HEK293 (cell line): ENCODE data around the gene MCM7.

Experiments
- CTCF ChIA-PET: fragments of 350-600 bp; formaldehyde crosslinking; extraction: SDS; loops from one replicate; lab custom pipeline; 2021; ENCODE audit warnings: antibody characterized with exemption; lab: Yijun Ruan, JAX
- POLR2A ChIA-PET: fragments of 300-600 bp; formaldehyde crosslinking; extraction: SDS; loops from one replicate; lab custom pipeline; 2020; ENCODE audit warnings: antibody characterized with exemption, inconsistent platforms; lab: Yijun Ruan, JAX
- H3K27ac ChIP-seq: fragments of 200-500 bp; sonication (Bioruptor generic); 2 replicates; pipeline ENCODE4 v1.5.1; 2014; ENCODE audit warnings: low read depth, low read length, control low read depth, inconsistent platforms; ENCODE audit errors: extremely low read depth
- H3K36me3 ChIP-seq, 2 experiments: fragments of 200-500 bp in 1 of 2; sonication (Bioruptor generic) in 1 of 2; 1 replicate in 1 of 2; 2 replicates in 1 of 2; pipeline ENCODE4 v1.5.1; 2014 to 2017; ENCODE audit warnings: inconsistent platforms in 2 of 2, low read length in 2 of 2; ENCODE audit not compliant: control insufficient read depth in 2 of 2, insufficient read depth in 1 of 2
- H3K4me1 ChIP-seq: fragments of 200-500 bp; sonication (Bioruptor generic); 2 replicates; pipeline ENCODE4 v1.5.1; 2014; ENCODE audit warnings: mild to moderate bottlenecking, low read length, inconsistent platforms; ENCODE audit not compliant: control insufficient read depth, insufficient read depth
- H3K4me3 ChIP-seq: 2 replicates; pipeline ENCODE4 v1.5.1; 2011; ENCODE audit warnings: low read depth, mild to moderate bottlenecking, control low read depth, low read length, moderate library complexity
- H3K9me3 ChIP-seq: fragments of 200-500 bp; sonication (Bioruptor generic); 2 replicates; pipeline ENCODE4 v1.5.1; 2014; ENCODE audit warnings: low read depth, low read length, inconsistent platforms; ENCODE audit not compliant: control insufficient read depth, insufficient read depth
- ZBTB17 ChIP-seq: fragments of 450-650 bp; formaldehyde crosslinking; IDR thresholded peaks from 2 replicates; pipeline ENCODE4 v1.5.1; 2016; ENCODE audit warnings: missing biosample characterization, missing genetic modification characterization
- ZNF114 ChIP-seq: fragments of 450-650 bp; formaldehyde crosslinking; IDR thresholded peaks from 2 replicates; pipeline ENCODE4 v1.5.0; 2017; ENCODE audit warnings: missing biosample characterization, missing genetic modification characterization
- ZNF121 ChIP-seq: fragments of 450-650 bp; formaldehyde crosslinking; IDR thresholded peaks from 2 replicates; pipeline ENCODE4 v1.5.1; 2016; ENCODE audit warnings: missing biosample characterization, missing genetic modification characterization
- ZNF138 ChIP-seq: fragments of 450-650 bp; formaldehyde crosslinking; IDR thresholded peaks from 2 replicates; pipeline ENCODE4 v1.5.1; 2016; ENCODE audit warnings: missing biosample characterization, missing genetic modification characterization, borderline replicate concordance
- ZNF157 ChIP-seq: fragments of 450-650 bp; formaldehyde crosslinking; IDR thresholded peaks from 2 replicates; pipeline ENCODE4 v1.5.1; 2016; ENCODE audit warnings: missing biosample characterization, missing genetic modification characterization
- ZNF24 ChIP-seq: fragments of 450-650 bp; formaldehyde crosslinking; IDR thresholded peaks from 2 replicates; pipeline ENCODE4 v1.5.1; 2016; ENCODE audit warnings: missing biosample characterization, missing genetic modification characterization
- ZNF324 ChIP-seq: fragments of 450-650 bp; formaldehyde crosslinking; IDR thresholded peaks from 2 replicates; pipeline ENCODE4 v1.5.1; 2016; ENCODE audit warnings: missing biosample characterization, missing genetic modification characterization
- ZNF416 ChIP-seq: fragments of 450-650 bp; formaldehyde crosslinking; IDR thresholded peaks from 2 replicates; pipeline ENCODE4 v1.5.1; 2016; ENCODE audit warnings: missing biosample characterization, missing genetic modification characterization
- ZNF433 ChIP-seq: fragments of 450-650 bp; formaldehyde crosslinking; IDR thresholded peaks from 2 replicates; pipeline ENCODE4 v1.5.1; 2016; ENCODE audit warnings: missing biosample characterization, missing genetic modification characterization, low read depth
- ZNF549 ChIP-seq: fragments of 450-650 bp; IDR thresholded peaks from 2 replicates; pipeline ENCODE4 v1.5.1; 2018; ENCODE audit warnings: missing biosample characterization, missing genetic modification characterization, mild to moderate bottlenecking, inconsistent platforms, moderate library complexity
- ZNF600 ChIP-seq: fragments of 450-650 bp; formaldehyde crosslinking; IDR thresholded peaks from 2 replicates; pipeline ENCODE4 v1.5.1; 2016; ENCODE audit warnings: missing biosample characterization, missing genetic modification characterization
- ZNF624 ChIP-seq: fragments of 450-650 bp; formaldehyde crosslinking; IDR thresholded peaks from 2 replicates; pipeline ENCODE4 v1.5.1; 2017; ENCODE audit warnings: missing biosample characterization, missing genetic modification characterization
- ZNF830 ChIP-seq: fragments of 450-650 bp; IDR thresholded peaks from 2 replicates; pipeline ENCODE4 v1.5.0; 2018; ENCODE audit warnings: missing biosample characterization, missing genetic modification characterization, low read depth, mild to moderate bottlenecking, moderate library complexity
- ZNF843 ChIP-seq: fragments of 450-650 bp; formaldehyde crosslinking; IDR thresholded peaks from 2 replicates; pipeline ENCODE4 v1.5.1; 2016; ENCODE audit warnings: missing biosample characterization, missing genetic modification characterization
- ZSCAN23 ChIP-seq: fragments of 450-650 bp; formaldehyde crosslinking; IDR thresholded peaks from 2 replicates; pipeline ENCODE4 v1.5.1; 2016; ENCODE audit warnings: missing biosample characterization, missing genetic modification characterization
- TF ChIP-seq, protein P1 (sequence below): fragments of 450-650 bp; IDR thresholded peaks from 2 replicates; pipeline ENCODE4 v1.5.1; 2018; ENCODE audit warnings: missing biosample characterization, missing genetic modification characterization
- TF ChIP-seq, protein P2 (sequence below): fragments of 450-650 bp; formaldehyde crosslinking; IDR thresholded peaks from 2 replicates; pipeline ENCODE4 v1.5.1; 2017; ENCODE audit warnings: missing biosample characterization, missing genetic modification characterization
- TF ChIP-seq, protein P3 (sequence below): fragments of 450-650 bp; formaldehyde crosslinking; IDR thresholded peaks from 2 replicates; pipeline ENCODE4 v1.5.1; 2016; ENCODE audit warnings: missing biosample characterization, missing genetic modification characterization

Gene MCM7

DNA sequence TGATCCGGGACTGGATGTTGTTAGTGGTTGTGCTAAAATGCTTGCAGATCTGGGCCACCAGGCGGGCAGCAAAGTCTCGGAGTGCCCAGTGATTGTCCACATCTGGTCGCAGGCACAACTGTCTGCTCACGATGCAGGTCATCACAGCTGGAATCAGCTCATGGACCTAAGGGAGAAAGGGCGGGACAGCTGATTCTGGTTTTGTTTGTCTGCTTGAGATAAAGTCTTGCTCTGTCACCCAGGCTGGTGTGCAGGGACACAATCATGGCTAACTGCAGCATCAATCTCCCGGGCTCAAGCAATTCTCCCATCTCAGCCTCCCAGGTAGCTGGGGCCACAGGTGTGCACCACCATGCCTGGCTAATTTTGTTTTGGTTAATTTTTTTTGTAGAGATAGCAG is 10.0 kb upstream of the MCM7 start (continued):
- TF ChIP-seq ZNF843 (tag by site-specific recombination) (no peak), ZNF157 (tag by site-specific recombination) (no peak), ZNF624 (tag by site-specific recombination) (no peak)

DNA sequence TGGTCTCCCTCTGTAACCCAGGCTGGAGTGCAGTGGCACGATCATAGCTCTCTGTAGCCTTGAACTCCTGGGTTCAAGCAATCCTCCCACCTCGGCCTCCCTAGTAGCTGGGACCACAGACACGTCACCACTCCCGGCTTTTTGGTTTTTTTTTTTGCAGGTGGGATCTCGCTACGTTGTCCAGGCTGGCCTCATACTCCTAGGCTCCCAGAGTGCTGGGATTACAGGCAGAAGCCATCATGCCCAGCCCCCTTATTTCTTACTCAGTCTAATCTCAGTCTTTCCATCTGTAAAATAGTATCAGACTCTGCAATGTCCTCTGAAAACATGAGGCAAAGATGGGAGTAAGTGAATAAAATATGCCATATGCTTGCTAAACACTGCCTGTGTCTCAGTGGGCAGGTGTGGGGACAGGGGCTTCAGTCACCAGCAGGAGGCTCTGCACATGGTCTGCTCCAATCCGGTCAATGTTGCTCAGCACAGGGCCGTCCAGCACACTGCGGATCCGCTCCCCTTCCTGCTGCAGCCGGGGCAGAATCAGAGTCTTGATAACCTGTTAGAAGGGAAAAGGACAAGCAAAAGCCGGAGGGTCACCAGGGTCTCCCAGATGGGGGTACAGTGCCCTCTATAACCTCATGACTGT is 8.4 kb upstream of the MCM7 start:
- ChIA-PET CTCF (interaction anchor here (0.6 kb wide), 1 partner anchor 744 kb away, joined by 3 read pairs; no protein-coding TSS in a partner anchor), POLR2A (interaction anchor here (1.2 to 1.5 kb wide), 2 partner anchors 8 to 11 kb away, joined by 3 to 6 read pairs; partner anchors contain the start of gene AP4M1)
- no peak overlapping the region for H3K27ac ChIP-seq
- H3K9me3 ChIP-seq: no peaks in the 10 kb centered on the region
- TF ChIP-seq ZNF121 (tag by site-specific recombination) (peak; percentile 64; the same call in 1 of the 2 replicates), ZNF138 (tag by site-specific recombination) (no peak), ZNF114 (tag by site-specific recombination) (no peak), ZNF830 (tag by site-specific recombination) (no peak), ZBTB17 (tag by site-specific recombination) (0 out of 2 replicates have a peak, but pooled peaks have one; percentile 2), ZSCAN23 (tag by site-specific recombination) (no peak), ZNF416 (tag by site-specific recombination) (no peak), ZNF324 (tag by site-specific recombination) (no peak)
- TF ChIP-seq, protein P1, sequence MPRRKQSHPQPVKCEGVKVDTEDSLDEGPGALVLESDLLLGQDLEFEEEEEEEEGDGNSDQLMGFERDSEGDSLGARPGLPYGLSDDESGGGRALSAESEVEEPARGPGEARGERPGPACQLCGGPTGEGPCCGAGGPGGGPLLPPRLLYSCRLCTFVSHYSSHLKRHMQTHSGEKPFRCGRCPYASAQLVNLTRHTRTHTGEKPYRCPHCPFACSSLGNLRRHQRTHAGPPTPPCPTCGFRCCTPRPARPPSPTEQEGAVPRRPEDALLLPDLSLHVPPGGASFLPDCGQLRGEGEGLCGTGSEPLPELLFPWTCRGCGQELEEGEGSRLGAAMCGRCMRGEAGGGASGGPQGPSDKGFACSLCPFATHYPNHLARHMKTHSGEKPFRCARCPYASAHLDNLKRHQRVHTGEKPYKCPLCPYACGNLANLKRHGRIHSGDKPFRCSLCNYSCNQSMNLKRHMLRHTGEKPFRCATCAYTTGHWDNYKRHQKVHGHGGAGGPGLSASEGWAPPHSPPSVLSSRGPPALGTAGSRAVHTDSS (tag by site-specific recombination): no peak
- TF ChIP-seq, protein P2, sequence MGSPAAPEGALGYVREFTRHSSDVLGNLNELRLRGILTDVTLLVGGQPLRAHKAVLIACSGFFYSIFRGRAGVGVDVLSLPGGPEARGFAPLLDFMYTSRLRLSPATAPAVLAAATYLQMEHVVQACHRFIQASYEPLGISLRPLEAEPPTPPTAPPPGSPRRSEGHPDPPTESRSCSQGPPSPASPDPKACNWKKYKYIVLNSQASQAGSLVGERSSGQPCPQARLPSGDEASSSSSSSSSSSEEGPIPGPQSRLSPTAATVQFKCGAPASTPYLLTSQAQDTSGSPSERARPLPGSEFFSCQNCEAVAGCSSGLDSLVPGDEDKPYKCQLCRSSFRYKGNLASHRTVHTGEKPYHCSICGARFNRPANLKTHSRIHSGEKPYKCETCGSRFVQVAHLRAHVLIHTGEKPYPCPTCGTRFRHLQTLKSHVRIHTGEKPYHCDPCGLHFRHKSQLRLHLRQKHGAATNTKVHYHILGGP: no peak
- no peak overlapping the region for H3K4me3 ChIP-seq
- H3K36me3 ChIP-seq: peaks cover 15 to 79% of the 10 kb centered on the region in 2 experiments; a peak in 2 of 3 replicates
- no peaks in the 10 kb centered on the region for H3K4me1 ChIP-seq

DNA sequence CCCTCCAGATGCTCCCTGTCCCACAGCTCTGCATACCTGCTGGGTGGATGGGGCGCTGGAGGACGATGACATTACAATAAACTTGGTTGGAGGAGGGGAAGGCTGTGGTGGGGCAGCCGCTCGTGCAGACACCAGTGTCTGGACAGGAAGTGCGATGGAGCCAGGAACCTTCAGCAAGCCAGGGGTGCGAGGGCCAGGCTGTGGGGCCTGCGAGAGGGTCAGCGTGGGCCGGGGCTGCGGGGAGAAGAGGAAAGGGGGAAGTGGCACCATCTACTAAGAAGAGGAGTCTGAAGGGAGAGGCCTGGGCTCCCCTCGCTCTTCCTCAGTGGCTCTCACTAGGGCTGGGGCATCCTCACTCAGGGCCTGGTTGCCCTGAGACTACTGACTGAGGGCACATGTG is 6.7 kb upstream of the MCM7 start:
- Histone ChIP-seq H3K27ac (no peak overlapping the region), H3K4me3 (no peak overlapping the region), H3K36me3 (peaks cover 27 to 79% of the 10 kb centered on the region in 2 experiments), H3K9me3 (no peaks in the 10 kb centered on the region)
- POLR2A ChIA-PET: no interaction called here
- TF ChIP-seq ZNF433 (tag by site-specific recombination): no peak
- no peak for TF ChIP-seq ZNF600 (tag by site-specific recombination)
- TF ChIP-seq ZNF549 (tag by site-specific recombination): no peak
- TF ChIP-seq, protein P3, sequence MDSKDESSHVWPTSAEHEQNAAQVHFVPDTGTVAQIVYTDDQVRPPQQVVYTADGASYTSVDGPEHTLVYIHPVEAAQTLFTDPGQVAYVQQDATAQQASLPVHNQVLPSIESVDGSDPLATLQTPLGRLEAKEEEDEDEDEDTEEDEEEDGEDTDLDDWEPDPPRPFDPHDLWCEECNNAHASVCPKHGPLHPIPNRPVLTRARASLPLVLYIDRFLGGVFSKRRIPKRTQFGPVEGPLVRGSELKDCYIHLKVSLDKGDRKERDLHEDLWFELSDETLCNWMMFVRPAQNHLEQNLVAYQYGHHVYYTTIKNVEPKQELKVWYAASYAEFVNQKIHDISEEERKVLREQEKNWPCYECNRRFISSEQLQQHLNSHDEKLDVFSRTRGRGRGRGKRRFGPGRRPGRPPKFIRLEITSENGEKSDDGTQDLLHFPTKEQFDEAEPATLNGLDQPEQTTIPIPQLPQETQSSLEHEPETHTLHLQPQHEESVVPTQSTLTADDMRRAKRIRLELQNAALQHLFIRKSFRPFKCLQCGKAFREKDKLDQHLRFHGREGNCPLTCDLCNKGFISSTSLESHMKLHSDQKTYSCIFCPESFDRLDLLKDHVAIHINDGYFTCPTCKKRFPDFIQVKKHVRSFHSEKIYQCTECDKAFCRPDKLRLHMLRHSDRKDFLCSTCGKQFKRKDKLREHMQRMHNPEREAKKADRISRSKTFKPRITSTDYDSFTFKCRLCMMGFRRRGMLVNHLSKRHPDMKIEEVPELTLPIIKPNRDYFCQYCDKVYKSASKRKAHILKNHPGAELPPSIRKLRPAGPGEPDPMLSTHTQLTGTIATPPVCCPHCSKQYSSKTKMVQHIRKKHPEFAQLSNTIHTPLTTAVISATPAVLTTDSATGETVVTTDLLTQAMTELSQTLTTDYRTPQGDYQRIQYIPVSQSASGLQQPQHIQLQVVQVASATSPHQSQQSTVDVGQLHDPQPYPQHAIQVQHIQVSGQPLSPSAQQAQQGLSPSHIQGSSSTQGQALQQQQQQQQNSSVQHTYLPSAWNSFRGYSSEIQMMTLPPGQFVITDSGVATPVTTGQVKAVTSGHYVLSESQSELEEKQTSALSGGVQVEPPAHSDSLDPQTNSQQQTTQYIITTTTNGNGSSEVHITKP: 0 out of 2 replicates have a peak, but pooled peaks have one; percentile 16
- TF ChIP-seq ZNF24 (tag by site-specific recombination): no peak
- TF ChIP-seq, all 188 proteins: peak for 1
- CTCF ChIA-PET: interaction anchor here (0.5 kb wide), 1 partner anchor 22 kb away, joined by 4 read pairs; no protein-coding TSS in a partner anchor
- H3K4me1 ChIP-seq: no peaks in the 10 kb centered on the region
